Measurements from ENCODE around the gene CXADR. TPM values are rescaled to one million over a fixed set of nuclear protein-coding genes. Genes with fewer than 3 reads are reported as not detected.

The CXADR gene
- total RNA-seq, 1 donor from 2014 or later = 77.6 TPM

DNA sequence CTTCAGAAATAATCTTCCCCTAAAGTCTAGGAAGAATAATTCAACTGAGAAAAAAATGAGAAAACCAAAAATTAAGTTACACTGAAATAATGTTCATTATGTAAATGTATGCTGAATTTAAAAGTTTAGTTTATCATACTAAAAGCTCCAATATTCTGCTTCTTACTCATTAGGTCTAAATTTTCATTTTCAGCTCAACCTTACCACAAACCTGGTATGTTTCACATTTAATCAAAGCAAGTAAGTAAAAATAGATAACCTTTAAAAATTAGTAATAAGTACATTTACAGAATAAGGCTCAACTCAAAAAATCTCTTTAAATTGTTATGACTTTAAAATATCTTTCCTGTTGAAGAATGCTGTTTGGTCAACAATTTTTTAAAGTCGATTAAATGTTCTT lies 84.8 kb downstream of the CXADR start:
- no peak for DNase-seq (ENCODE audit: low read depth in 2 of 2)

DNA sequence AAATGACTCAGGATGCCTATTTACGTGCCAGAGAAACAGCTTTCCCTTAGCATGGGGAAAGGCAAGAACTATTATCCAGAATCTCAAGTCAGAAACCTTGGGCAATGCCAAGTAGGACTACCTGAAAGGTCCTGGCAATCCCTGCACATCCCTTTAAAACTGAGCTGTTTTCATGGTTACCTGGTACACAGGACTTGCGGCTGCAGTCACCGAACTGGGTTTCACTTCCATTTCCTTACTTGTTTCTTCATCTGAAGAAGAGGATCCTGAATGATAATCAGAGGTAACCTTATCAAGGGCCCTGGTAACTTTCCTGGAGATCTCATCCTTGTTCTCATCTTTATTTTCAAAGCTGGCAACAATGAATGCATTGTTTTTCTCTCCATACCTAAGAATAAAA lies 85.6 kb downstream of the CXADR start:
- no peak for DNase-seq (ENCODE audit: low read depth in 2 of 2)

DNA sequence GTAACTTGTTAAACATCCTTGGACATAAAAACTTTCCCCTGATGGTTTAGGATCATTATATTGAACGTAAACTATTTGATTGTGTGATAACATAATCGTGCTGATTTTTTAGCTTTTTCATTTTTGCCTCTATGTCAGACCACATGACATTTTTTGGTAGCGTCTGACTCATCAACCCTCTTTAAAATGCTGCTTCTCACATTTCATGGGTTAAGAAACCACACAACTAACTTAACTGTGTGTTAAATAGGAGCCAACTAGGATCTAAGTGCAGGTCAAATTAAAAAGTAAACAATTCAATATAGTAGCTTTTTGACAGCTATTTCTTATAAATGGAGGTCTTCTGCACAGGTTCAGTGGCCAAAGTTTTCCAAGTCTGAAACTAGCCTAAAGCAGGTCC lies 90.0 kb downstream of the CXADR start:
- no peak for DNase-seq (ENCODE audit: low read depth in 2 of 2)

DNA sequence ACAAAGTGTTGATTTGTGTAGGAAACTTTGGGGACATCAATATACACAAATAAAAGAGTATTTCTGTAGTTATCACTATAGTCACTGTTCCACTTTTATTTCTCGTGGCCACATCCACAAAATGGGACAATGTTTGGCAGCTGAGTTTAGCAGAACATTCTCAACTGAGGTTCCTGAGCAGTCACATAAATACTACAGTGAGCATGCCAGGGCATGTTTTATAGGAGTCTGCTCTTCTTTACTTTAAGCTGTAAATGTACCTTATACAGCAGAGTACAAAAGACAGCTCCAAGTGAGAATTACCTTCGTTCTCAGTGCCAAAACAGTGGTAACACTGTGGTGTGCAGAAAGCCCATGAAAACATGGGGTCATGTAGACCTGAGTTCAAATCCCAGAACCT lies 94.8 kb downstream of the CXADR start:
- no peak for DNase-seq (ENCODE audit: low read depth in 2 of 2)

DNA sequence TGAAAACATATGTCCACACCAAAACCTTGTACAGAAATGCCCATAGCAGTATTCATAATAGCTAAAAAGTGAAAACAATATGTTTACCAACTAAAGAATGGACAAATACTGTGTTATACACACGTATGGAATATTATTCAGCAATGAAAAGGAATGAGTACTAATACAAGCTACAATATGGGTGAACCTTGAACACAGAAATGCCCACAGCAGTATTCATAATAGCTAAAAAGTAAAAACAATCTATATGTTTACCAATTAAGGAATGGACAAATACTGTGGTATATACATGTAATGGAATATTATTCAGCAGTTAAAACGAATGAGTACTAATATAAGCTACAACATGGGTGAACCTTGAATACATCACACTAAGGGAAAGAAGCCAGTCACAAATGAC lies 96.8 kb downstream of the CXADR start:
- no peak for DNase-seq (ENCODE audit: low read depth in 2 of 2)

DNA sequence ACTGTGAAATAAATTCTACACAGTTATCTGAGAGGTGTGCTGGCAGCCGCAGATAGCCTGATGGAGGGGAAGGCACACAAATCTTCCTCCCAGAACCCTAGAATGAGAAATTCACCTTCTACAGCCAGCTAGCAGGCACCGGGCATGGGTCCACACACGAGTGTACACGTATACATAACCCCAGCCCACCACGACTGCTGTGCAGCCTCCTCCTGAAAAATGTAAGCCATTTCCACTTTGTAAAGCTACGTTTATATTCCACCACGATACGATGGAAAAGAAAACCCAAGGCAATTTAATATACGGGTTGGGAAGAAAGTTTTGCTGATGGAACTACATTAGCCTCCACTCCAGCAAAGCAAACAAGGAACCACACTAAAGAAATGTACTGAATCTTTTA lies 98.1 kb downstream of the CXADR start:
- peak; percentile 12 to 47 for DNase-seq (ENCODE audit: low read depth in 2 of 2)

DNA sequence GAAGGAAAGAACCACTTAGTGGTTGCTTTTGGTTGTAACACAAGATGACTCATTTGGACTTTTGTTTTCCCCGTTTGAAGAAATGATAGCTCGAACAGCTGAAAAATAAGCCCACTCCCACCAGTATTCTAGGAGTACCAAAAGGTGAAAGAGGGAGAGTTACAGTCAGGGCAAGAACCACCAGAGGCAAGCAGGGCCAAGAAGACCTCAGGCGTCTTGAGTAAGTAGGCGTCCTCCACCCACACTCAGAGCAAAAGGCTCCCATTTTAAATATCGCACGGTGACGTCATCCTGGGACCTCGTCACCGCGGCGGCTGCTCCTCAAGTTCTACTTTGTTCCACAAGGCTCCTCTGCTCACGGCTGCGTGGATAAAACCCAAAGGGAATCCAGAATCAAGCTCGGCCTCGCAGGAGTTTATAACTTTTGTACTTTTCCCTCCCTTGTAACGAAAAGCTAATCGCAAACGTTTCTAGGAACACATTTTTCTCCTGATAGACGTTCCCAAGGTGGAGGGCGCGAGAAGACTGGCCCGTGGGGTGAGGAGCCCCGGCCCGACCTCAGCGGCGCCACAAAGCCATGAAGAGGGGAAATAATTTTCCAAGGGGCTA lies 98.7 kb downstream of the CXADR start:
- peak; percentile 69 to 93 for DNase-seq (ENCODE audit: low read depth in 2 of 2)

DNA sequence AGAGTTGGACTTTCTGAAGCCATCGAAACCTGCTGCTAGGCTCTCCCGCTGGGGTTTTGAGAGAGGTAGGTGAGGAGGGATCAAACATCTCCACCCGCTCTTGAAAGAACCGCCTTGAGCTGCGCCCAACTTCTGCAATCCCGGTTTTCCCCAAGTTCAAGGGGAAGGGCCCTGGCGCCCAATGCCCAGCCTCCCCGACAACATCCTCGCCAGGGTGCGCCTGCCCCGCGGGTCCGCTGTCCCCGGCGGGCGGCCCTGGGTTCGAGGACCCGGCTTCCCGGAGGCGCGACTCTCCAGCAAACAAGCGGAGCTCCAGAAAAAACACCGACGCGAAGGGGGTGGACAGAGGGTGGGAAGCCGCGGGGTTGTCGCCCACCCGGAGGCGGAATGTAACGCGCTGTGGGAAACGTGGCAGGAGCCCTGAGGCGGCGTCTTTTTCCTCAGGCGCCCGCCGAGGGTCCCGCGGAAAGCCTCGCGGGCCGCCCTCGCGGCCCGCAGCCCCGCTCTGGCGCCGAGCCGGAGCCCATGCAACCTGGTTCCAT lies 99.3 kb downstream of the CXADR start:
- DNase-seq (ENCODE audit: low read depth in 2 of 2) = peak; percentile 21 to 49

DNA sequence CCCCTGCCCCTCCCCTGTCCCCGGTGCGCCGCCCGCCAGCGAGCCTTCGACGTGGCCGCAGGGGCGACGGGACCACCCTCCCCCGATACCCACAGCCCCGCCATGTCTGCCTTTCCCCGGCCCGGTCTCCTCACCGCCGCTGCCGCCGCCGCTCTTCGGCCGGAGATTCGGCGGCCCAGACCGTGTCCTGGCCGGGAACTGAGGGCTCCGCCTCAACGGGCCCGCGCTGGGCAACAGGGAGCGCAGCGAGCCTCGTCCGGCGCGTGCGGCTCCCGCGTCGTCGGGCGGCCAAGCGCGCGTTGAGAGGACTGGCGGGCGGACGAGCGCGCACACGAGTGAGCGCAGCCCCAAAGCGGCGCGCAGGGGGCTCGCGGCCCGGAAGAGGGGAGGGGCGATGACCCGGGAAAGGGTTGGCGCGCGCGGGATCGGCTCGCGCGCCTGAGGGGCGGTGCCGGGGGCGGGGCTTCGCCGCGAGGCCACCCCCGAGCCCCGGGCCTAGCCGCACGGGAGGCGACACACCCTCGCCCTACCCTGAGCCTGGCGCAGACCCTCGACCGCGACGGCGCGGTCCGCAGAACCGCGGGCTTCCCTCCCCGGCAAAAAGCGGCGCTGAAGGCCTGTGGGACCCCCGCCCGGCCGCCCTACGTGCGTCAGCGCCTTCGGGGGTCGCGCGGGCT lies 99.9 kb downstream of the CXADR start, which contains the start of gene BTG3:
TSS of gene BTG3 (minus strand) at position 337 of the 677 bp plus-strand sequence. CDS start 3,757 bp downstream, outside the sequence.
- DNase-seq (ENCODE audit: low read depth in 2 of 2) = peak; percentile 78 to 84

DNA sequence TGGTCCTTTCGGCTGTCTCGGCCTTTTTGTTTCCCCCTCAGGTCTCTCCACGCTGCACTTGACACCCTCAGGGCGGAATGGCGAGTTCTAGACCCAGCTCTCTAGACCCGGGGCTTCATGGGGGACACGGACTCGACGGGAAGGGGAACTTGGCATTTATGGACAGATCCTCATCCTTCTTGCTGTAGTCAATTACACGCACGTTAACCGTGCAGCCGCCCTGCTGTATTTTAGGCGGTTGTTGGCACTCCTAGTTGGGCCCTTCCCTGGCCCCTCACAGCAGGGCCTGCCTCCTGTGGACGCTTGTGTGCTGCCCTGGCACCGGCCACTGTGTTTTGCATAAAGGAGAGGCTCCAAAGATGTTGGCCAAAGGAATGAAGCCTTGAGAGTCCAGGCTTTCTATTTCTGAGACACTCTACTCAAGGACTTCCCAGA lies 100.4 kb downstream of the CXADR start:
- peak; percentile 6 to 22 for DNase-seq (ENCODE audit: low read depth in 2 of 2)

DNA sequence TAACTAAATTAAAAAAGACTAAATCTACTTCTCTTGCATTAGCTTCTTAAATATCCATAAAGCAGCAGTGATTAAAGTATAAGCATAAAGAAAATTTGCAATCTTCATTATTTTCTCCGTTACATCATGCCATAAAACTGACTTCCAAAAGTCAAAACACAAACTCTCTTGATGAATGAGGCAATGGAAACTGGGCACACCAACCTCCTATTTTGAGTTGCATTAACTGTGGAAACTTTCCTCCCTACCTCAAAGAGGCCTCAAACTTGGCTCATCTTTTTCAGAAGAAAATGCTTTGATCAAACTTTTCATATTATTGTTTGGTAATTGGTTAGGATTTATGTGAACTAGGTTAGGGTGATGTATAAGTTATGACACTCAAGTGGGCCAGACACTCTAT lies 104.0 kb downstream of the CXADR start:
- DNase-seq (ENCODE audit: low read depth in 2 of 2) = peak in 1 of 2 donors; percentile 14

DNA sequence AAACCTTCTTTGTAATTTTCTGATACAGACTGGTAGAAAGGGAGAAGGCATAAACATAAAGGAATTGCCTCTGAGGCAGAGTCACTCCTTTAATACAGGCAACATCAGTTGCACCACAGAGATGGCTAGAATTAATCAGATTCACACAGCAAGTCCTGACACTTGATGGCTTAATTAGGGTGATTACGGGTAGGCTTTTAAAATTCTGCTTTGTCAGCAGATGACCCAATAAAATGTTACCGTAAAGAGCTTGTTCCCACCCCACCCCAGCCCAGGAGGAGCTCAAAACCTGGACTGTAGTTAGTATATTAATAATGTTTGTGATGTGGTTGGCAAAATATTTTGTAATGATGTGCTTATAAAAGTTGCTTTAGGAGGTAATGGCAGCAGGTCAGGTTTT lies 109.2 kb downstream of the CXADR start:
- no peak for DNase-seq (ENCODE audit: low read depth in 2 of 2)

DNA sequence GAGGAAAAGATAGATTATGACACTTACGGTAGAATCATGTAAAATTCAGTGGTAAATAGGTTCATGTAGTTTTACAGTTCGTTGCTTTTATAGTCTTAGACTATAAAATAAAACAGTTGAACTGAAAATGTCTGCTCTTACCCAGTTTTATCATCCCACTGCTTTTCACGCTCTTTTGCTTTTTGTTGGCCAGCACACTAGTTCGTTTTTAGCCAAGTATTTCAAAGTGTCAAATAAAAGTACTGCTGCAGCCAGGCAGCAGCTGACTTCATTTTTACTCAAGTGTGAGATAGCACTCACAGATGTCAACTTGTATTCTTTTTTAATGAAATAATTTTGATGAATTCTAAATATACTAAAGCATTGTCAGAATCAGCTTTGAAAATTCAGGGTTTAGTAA lies 118.4 kb downstream of the CXADR start:
- DNase-seq (ENCODE audit: low read depth in 2 of 2) = no peak

DNA sequence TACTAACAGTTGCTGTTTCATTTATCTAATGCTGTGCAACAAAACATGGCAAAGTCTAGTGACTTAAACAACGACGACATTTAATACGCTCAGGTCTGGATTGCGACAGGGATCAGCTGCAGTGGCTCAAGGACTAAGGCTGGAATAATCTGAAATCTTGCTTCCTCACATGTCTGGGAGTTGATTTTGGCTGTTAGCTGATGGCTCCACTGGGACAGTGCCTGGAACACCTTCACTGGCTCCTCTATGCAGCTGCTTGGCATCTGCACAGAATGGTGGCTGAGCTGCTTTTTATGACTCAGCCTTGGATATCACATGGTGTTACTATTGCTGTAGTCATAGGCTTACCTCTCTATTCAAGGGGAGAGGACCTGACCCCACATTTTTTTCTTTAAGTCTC lies 123.9 kb downstream of the CXADR start:
- DNase-seq (ENCODE audit: low read depth in 2 of 2) = no peak

DNA sequence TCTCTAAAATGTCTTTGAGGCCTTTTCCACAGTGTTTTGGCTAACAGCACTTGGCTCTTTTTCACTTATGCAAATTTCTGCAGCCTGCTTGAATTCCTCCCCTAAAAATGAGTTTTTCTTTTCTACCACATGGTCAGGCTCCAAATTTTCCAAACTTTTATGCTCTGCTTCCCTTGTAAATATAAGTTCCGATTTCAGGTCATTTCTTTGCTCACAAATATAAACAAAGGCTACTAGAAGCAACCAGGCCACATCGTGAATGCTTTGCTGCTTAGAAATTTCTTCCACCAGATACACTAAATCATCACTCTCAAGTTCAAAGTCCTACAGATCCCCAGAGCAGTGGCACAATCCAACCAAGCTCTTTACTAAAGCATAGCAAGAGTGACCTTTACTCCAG lies 128.0 kb downstream of the CXADR start:
- DNase-seq (ENCODE audit: low read depth in 2 of 2) = no peak

Other genes with a start within 250 kb of the CXADR start
- gene BTG3, start 99.9 kb downstream of the CXADR start, total RNA-seq = 8.3 and 10.9 TPM in 2 replicates